ENCODE results near the gene BORCS6.
"Not testable (repeated sequence)": the region's sequence is repeated elsewhere in the genome, so short reads cannot be mapped to it uniquely, and the experiment has no call there.

Gene BORCS6

DNA sequence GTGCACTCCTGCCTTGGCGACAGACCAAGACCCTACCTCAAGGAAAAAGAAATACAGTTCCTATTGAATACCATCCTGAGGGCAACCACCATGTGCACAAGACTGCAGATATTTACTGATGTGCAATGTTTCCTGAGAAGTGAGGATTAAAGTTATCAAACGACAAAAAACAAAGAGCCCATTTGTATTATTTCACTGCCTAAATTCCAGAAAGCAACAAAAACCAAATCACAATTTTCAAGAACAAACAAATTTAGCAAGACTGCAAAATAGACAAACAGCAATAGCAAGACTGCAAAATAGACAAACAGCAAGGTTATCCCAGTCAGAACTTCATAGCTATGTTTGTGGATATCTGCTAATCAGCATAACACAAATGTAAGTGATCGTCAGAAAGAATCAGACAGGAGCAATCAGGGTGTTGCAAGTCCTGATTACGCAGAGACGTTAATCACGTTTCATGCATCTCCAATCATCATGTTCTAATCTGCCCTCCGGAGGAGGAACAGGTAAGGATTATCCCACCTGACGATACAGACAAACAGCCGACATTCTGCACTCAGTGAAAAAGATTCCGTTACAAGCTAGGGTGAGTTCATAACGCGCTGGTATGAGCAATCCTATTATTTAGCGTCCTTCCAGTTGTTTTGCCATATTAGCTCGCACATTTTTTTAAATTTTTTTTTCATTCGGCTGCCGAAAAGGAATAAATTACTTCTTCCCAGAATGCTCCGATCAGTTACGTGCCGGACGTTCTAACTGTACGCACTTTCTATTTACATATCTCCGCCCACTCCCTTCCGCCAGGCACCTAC, 16.7 kb downstream of the BORCS6 start:
- DNase-seq: peak; percentile 83

DNA sequence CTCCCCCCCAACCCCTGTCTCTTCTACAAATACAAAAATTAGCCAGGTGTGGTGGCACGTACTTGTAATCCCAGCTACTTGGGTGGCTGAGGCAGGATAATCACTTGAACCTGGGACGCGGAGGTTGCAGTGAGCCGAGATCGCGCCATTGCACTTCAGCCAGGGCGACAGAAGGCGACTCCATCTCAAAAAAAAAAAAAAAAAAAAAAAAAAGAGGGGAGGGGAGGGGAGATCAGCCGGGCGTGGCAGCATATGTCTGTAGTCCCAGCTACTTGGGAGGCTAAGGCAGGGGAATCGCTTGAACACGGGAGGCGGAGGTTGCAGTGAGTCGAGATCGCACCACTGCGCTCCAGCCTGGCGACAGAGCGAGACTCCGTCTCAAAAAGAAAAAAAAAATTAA, 19.8 kb downstream of the BORCS6 start:
- DNase-seq: not testable (repeated sequence)

DNA sequence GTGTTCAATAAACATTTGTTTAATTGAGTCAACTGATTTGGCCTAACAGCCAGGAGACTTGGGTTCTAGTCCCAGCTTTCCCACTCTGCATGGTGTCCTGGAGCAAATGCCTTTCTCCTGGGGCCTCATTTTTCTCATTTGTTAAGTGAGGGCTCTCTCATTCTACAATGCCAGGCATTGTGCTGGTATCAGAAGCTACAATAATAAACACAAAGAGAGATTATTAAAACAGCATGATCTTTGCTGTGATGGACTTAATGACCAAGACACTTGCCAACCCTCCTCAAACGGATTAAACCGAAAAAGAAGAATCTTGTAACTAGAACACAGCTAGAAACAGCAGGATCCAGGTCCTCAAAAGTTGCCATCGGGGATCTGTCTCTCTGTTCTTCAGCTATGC, 22.5 kb downstream of the BORCS6 start:
- DNase-seq: no peak

DNA sequence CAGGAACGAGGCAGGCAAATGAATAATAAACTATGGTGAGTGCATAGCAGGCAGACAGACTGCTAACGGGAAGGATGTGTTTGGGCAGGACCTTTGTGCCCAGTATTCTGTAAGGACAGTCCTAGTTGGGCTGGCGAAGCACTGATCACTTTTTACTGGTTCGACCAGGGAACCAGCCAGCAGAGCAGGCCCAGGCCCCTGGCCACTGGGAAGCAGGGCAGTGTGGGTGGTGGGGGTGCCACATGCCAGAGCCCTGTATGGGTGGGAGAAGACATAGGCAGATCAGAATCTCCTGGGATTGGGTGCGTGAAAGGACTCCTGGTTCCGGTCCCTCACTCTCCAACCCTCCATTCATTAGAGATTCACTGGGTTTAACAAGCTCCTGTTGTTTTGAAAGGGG, 23.2 kb downstream of the BORCS6 start:
- no peak for DNase-seq

DNA sequence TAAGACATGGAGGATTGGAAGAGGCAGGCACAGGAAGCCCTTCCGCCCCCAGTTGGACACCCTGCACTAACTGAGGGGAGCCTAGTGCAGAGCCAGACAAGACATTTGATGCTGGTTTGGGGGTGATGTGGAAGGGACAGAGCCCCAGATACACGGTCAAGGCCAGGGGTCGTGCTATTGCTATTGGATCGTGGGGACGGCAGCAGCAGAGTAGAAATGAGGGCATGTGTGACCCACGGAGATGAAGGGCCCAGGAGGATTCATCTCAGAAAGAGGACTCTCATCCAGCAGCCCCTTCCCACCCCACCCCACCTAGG, 25.2 kb downstream of the BORCS6 start:
- DNase-seq: no peak

DNA sequence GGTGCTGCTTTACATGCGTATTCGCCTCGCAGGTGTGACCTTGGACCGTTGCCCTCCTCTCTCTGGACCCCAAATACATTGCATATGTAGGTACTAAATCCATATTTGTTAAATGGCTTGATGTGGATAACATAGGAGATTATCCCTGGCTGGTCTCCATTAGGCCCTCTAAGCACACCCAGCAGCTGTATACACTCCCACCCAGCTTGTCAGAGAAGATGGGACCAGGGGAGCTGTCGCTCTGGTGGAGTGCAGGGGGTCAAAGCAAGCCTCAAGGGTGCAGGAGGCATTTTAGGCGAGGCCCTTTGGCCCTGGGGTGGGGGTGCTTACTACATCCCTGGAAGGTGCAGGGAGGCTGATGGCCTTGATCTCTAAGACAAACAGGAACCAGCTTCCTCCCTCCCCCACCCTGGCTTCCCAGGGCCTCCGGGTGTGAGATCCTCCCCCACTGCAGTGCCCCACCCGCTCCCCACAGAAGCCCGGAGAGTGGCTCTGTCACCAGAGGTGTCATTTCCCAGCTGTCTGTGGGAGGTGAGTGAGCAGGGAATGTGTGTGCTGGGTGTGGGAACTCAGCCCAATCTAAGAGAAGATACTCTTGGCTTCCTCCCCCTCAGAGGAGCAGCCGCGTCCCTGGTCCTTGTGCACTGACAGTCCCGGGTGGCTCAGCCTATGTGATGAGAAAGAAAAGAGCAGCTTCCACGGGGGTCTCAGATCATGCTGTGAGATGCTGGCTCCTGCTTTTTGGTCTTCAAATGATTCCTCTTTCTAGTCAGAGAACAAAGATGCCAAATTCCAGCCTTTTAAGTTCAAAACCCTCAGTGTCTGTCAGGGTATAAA, 25.8 kb downstream of the BORCS6 start:
- peak; percentile 68 for DNase-seq

DNA sequence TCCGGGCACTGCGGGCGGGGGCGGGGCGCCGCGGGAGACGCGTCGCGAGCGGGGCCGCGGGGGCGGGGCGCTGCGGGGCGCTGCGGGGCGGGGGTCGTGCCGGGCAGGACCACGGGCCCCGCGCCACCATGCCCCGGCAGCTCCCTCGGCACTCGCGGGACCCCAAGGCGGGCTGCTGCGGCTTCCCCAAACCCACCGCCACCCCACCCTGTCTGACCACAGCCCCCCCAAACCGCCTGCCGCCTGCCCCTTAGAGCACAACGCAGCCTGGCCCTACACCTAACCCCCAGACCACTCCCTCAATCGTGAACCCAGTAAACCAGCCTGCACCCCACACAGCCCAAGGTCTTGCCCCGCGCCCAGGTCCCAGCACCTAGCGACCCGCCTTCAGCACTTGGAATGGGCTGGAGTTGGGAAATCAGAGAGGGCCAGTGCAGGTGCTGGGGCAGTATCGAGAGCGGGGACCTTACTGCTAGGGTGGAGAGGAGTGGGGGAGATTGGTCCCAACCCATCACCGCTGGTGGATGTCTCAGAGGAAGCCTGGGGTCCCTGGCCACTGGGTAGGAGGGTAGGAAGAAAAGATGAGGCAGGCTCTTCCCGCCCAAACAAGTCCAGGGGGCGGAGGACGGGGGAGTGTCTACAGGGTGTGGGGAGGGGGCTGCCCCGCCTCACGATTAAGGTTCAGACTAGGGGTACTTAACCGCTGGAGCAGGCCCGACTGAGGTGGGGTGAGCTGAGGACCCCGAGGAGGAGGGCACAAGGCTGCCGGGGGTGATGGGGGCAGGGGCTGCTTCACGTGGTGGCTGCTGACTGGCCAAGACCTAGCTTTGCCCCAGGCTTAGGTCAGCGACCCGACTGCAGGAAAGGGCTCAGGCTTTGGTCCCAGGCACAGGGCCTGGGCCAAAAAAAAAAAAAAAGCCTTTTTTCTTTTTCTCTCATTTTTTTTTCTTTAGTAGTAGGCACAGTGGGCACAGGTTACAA, 26.7 kb downstream of the BORCS6 start:
- no peak for DNase-seq

DNA sequence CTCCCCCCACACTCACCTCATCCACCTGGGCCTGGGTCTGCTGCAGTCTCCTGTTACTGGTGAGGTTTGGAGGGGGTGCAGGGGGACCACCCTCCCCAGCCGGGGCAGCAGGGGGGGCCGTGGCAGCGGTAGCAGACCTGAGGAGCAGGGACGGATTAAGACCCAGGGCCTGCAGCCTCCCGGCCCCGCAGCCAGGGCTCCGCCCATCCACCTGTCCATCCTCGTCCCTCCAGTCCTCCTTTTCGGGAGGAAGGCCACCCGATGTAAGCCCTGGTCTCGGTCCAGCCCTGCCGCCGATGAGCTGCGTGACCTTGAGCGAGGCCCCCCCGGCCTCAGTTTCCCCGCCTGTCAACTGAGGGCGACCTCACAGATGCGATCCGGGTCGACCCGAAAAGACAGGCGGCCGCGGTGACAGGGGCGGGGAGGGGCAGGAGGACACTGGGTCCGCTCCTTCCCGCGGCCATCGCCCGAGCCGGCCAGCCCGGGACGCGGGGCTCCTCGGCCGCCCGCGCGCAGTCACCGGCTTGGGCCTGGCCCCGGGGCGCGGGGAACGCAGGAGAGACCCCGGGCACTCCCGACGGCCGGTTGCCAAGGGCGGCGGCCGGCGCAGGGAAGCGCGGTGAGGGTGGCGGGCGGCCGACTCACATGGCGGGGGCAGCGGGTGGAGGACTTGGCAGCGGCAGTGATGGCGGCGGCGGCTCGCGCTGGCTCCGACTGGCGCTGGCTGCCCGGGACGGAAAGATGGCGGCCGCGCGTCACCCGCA, 27.6 kb downstream of the BORCS6 start, which contains the start of gene VAMP2:
VAMP2 (minus strand) TSS at position 716 of the 764 bp plus-strand sequence; CDS start at position 647, 69 bp downstream.
- peak; percentile 79 for DNase-seq

DNA sequence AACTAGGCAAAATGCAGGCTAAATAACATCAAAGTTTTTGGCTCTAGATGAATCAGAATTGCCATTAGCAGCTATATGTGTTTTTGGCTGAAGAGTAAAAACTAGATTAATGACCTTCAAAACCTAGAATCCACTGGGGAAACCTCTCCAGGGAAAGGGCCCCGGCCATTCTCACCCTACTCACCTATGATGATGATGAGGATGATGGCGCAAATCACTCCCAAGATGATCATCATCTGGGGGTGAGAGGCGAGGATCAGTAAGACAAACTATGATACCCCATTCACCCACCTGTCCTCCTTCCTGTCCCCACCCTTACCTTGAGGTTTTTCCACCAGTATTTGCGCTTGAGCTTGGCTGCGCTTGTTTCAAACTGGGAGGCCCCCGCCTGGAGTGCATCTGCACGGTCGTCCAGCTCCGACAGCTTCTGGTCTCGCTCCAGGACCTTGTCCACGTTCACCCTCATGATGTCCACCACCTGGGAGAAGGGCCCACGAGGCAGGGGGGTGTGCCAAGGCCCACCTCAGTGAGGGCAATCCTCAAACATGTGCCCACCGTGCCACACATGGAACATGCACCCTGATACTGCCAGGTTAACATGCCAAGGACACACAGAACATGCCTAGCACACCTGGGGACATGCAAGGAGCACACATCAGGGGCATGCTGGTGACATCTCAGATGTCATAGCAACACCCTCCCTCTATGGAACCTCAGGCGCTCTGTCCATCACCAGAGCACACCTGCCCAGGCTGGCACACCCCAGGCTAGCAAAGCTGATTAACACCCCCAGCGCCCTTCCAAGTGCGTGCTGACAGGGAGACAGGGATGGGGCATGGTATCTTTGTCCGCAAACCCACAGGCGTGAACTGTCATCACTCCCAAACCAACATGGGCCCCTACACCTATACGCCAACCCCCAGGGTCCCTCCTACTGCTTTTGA, 28.4 kb downstream of the BORCS6 start:
- no peak for DNase-seq

DNA sequence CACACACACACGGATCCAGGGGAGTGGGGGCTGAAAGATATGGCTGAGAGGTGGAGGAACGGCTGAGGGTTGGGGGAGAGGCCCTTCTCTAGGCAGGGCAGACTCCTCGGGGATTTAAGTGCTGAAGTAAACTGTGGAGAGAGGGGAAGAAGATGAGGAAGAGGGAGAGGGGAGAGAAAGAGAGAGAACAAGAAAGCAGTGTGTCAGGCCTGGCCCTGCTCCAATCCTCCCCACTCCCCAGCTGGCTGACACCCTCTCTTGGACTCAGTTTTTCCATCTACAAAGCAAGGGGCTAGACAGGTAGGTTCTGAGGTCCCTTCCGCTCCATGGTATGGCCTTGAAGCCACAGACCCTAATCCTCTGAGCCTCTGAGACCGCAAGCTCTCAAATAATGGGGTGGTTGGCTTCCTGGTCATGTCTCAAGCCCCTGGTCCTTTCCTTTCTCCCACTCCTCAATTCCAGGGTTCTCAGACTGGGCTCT, 29.2 kb downstream of the BORCS6 start:
- no peak for DNase-seq

DNA sequence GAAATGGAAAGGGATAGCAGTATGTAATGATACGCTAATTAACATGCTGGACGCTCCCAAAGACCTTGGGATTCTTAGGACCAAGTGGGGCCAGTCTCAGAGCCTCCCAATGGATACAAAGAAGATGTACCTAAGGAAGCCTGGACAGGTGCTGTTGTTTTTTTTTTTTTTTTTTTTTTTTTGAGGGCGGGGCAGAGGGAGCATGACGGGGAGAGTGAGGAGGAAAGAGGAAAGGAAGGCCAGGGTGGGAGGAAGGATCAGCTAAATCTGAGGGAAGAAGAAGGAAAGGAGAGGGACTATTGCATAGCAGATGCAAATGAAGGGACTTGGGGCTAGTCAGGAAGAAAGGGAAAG, 29.8 kb downstream of the BORCS6 start:
- no peak for DNase-seq

DNA sequence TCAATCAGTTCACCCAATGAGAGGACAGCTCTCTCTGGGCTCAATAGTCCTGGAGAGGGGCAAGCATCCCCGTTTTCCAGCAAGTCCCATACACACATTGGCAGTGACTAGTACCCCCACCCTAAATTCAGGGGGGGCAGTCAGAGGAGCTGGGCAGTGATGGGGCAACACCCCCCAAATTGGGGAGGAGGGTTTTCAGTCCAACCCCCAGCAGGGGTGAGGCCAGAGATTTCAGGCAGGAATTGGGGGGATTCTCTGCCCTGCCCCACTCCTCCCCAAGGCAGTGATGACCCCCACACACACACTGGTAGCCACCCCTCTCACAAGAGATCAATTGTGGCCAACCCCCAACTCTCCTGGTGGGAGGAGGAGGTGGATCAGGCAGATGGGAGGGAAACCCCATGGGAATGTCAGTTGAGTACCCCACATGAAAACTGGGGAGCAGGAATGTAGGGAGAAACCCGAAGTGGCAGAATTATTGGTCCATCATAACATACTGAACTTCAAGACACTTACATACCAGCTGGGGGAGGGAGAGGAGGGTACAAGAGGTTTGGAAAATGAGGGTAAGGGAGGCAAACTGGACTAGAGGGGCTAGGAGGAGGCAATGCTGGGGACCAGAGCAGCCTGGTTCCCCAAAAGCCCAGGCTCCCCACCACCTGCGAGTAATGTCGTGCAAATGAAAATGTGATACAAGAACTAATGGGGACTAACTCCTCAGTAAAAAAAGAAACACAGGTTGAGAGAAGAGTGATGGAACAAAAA, 30.3 kb downstream of the BORCS6 start:
- DNase-seq: no peak

DNA sequence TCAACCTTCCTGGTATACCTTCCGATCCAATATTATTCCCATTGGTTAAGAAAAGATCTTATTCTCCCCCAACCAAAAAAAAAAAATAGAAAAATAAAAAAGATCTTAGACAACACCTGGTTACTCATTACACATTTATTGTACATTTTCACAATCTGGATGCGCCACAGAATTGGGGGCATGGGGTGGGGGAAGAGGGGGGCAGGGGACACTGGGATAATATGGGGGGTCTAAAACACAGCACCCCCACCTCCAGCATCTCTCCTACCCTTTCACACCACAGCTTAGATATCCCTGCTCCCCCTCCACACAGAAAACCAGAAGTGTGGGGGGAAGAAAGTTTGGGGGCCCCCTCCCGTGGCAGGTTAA, 31.0 kb downstream of the BORCS6 start:
- no peak for DNase-seq

DNA sequence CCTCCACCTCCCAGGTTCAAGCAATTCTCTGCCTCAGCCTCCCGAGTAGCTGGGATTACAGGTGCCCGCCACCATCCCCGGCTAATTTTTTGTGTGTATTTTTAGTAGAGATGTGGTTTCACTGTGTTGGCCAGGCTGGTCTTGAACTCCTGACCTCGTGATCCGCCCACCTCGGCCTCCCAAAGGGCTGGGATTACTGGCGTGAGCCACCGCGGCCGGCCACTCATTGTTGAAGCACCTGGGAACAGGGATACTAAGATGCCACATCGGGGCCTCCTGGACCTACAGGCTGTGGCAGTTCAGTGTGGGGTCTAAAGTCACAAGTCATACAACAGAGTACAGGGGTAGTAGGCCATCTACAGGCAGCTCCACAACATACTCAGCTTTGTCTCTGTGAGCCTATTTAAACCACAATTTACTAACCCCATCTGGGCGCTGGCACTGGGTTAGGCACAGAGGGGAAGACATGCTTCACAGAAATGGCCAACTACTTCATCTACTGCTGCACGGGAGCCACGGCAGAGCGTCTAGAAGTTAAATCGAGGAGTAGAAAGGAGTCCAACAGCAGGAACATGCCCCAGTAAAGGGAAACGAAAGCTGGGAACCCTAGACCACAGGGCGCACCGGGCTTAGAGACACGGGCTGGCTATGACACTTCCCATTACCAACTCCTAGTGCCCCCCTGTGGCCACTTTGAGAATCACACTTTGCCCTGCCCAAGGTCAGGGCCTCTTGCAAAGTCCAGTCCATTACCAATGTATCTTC, 31.5 kb downstream of the BORCS6 start:
- peak; percentile 83 for DNase-seq

DNA sequence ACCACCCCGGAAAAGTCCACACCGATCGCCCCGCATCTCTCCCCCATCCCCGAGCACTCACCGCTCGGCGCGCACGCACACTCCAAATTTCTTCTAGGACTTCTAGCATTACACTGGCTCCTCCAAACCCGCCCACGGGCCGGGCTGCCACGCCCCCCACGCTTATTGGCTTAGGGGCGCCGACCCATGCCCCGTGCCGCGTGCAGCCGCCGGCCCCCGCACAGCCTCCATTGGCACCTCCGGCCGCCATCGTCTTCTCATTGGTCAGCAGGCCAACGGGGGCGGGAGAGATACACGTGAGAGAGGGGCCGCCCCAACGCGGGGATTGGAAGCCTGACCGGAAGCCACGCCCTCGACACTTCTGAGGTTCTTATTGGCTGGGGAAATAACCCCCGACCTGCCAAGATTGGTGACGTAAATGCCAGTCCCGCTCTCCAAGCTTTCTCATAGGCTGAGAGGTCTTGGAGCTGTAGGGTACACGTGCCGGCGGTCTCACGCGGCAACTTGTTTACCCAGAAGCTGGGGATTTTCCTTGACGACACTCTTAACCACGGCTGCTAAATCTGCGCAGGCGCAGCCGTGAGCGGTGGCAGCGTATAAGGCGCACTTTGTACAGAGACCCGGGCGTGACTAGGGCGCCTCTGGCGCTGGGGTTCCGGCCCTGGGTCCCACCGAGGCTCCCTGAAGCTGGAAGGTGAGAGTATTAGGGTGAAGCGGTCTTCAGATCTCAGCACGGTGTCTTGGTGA, 33.6 kb downstream of the BORCS6 start:
- peak; percentile 100 for DNase-seq

DNA sequence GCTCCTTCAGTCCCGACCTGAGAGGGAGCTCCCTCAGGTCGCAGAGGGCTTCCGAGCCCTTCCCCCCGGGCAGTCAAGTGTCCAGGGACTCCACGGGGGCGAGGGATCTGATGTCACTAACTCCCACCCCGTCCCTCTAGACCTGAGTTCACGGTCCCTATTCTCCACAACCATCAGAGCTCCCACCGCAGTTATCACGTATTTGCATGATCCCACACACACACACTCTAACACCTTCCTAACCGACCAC, 34.1 kb downstream of the BORCS6 start:
- DNase-seq: no peak

DNA sequence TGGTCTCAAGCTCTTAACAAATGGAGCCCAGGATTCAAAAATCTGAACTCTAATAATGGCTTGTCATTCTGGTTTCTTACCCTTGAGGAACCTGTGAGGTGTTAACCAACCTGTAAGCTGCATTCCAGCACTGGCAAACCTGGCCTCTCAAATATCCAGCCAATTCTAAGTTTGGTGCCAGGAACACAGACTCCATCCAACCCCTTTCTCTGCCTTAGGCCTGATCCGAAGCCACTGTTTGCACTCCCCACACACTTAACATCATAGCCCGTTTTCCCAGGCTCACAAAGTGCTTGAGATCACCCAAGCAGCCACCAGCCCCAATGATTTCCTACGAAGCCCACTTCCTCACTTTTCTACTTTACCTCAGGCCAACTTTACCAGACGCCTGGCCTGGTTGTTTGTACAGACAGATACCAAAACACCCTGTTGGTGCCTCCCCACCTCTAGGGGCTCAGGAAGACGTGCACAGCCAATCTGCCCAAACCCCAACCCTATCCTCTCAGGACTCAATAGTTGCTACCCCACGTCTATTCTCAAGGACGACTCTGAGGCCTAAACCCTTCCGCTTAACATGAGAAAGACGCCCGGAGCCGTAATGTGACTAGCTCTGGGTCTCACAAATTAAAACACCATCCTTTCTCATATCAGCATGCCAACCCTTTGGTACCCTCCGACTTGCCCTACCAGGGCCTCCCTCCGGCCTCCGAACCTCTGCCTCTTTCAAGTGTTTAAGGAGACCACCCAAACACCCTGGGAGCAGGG, 34.6 kb downstream of the BORCS6 start:
- DNase-seq: no peak

DNA sequence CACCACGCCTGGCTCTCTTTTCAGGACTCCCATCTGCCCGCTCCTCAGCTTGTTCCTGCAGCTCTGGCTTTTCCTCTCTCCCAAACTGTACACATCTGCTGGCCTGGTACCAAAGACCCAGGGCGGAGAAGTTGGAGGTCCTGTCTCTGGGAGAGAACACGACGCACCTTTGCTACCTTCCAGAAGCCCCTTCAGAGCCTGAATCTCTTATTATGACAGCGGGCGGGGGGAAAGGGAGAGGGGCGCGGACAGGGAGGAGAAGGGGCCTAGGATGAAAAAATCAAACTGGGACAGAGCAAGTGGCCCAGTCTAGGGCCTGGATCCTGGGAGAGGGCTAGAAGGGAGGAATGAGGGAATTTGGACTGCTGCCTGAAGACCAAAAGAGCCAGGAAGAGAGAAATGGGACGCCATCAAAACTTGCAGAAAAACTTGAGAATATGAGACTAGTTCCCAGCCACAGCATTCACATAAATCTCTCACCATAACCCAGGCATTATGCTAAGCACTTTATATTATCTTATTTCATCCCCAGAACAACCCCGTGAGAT, 35.3 kb downstream of the BORCS6 start:
- DNase-seq: no peak

All from stimulated activated naive CD4-positive, alpha-beta T cell treated with Interleukin-2 at 50 U/mL for 16 hours (primary cell).